SIG-M5 (cell line): ENCODE results near the gene ADAMTSL2.

Experiments used
- DNase-seq: peaks from one replicate; lab custom pipeline; 2025; lab: John Stamatoyannopoulos, UW

Gene ADAMTSL2

DNA sequence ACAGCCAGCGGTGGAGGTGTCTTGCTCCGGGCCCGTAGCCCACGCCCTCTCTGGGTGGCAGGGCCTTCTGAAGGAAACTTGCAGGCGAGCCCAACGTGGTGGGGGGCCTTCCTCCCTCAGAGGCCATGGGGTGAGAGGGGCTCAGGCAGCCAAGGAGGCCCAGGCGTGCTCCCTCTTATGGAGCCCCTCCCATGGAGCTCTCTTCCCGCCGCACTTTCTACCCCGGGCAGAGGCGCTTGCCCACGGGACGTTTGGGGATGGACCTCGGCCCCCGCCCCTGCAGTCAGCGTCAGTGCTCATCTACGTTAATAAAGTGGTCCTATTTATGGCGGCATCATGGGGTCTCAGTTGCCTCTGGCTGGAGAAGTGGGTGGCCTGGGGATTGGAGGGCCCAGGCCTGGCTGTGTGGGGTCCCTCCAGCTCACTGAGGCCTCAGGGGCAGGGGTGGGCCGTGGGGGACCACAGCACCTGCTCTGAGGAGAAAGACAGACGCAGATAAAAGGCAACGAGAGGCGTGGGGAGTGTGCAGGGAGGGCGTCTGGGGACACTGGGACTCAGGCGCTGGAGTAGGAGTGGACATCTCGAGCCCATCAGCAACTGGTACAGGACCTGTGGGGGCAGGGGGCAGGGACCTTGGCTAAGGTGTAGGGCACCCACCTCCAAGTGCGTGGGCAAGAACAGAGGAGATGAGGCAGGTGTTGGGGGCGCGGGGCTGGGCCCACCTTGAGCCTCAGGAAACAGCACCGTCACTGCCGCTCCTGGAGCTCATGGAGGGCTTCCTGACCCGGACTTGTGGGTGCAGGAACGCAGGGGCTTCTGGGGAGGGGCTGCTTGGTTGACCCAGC is 40.9 kb downstream of the ADAMTSL2 start:
- DNase-seq: no peak

DNA sequence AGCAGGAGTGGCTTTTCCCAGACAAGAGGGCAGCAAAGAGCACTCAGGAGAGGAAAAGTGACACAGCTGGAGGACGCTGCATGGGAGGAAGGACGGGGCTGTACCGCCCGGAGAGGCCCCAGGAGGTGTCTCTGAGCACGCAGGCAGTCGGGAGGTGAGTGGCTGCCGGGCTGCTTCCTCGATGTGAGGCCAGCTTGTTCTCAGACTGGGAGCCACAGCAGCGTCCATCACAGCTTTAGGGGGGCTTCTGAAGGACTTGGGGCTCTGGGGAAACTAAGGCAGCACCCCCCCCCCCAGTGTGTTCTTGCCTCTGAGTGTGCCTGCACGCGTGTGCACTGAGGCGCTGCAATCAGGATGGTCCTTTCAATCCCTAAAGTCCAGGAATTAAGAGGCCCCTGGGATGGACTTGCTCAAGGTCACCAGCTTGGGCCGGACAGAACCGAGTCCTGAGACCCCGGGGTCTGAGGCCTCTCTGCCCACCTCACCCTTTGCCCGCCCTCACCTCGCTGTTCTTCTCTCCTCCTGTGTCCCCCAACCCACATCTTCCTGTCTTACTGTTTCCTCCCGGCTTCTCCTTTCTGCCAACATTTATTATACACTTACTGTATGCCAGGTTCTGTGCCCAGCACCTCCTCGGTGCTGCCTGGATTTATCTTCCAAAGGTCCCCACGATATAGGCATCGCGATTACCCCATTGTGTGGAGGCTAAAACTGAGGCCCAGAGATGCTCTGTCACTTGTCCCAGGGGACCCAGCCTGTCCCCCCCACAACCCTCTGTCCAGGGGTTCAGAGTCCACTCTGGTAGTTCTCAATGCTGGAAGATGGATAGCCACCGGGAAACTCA is 41.7 kb downstream of the ADAMTSL2 start:
- DNase-seq: no peak

DNA sequence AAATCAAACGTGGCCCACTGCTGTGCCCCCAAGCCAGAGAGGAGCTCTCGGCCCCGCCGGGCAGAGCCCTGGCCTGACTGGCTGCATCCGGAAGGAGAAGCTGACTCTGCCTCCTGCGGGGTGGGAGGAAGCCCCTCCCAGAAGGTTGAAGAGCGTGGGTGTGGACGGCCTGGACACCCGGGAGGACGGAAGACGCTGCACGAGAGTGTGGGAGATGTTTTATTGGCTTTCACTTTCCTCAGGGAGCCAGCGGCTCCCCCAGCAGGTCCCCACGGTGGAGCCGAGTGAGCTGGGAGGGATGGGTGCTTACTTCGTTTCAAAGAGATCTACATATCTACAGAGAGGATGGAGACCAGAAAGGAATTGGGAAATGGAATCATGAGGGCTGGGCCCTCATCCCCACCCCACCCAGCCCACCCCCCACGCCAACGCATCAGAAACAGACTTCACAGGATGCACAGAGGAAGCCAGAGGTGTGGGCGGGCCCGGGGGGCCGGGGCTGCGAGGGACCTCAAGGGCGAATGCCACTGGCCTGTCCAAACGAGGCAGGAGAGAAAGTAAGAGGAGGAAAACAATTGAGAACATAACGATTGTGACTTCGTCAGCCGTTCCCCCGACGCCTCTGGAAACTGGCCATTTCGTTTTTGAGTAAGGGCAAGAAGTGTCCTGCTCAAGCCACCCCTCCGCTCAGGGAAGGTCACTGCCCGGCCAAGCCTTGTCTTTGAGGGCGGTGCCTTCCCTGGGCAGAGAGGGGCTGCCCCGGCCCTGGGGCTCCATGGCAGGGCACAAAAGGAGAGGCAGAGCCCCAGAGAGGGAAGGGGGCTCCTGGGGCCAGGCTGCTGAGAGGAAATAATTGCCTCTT is 42.6 kb downstream of the ADAMTSL2 start:
- DNase-seq: no peak

DNA sequence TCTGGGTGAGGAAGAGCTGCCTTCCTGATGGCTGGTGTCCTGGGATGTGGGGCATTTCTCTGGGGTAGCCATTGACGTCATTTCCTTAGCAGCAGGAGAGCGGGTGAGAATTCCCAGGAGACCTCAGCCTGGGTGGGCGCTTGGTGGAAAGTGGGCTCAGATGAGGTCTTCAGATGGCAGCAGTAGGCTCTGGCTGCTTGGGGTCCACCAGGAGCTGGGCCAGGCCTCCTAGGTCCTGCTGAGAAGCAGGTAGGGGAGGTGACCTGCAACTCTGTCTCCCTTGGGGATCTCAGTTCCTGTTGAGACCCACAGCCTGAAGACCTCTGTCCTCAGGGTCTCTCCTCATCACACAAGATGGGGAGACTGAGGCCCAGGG is 43.2 kb downstream of the ADAMTSL2 start:
- DNase-seq: no peak

DNA sequence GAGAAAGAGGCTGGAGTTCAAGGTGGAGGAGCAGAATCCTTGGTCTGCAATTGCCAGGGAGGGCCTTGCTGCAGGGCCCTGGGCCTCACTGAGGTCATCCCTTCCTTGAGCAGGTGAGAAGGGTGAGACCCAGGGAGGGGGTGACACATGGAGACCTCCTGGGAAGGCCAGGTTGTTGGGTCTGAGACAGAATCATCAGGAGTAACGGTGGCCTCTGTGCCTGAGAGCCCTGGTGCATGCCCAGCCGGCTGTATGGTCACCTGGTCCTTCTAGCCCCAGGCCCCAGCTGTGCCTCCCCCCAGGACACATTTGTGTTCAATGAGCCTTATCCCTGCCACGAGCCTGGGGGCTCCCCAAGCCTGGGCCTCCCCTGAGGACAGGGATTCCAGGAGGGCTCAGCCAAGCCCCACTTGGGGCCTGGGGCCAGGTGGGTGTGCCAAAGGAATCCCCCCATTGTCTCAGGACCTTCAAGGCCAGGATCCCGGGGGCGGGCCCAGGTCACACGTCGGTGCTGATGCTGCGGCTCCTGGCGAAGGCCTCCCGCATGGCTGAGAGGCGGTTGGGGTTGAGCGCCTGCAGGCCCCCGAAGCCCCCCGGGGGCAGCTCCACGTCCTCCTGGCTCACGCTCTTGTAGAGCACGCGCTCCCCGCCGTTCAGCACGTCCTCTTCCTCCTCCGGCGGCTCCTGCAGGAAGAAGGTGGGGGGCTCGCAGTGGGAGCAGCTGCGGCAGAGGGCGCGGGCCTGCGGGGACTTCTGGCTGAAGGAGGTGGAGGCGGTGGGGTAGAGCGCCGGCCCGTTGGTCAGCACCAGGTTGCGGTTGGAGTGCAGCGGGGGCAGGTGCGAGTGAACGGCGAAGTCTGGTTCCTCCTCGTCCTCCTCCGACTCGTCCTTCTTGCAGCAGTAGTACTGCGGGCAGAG is 44.3 kb downstream of the ADAMTSL2 start:
- DNase-seq: no peak

DNA sequence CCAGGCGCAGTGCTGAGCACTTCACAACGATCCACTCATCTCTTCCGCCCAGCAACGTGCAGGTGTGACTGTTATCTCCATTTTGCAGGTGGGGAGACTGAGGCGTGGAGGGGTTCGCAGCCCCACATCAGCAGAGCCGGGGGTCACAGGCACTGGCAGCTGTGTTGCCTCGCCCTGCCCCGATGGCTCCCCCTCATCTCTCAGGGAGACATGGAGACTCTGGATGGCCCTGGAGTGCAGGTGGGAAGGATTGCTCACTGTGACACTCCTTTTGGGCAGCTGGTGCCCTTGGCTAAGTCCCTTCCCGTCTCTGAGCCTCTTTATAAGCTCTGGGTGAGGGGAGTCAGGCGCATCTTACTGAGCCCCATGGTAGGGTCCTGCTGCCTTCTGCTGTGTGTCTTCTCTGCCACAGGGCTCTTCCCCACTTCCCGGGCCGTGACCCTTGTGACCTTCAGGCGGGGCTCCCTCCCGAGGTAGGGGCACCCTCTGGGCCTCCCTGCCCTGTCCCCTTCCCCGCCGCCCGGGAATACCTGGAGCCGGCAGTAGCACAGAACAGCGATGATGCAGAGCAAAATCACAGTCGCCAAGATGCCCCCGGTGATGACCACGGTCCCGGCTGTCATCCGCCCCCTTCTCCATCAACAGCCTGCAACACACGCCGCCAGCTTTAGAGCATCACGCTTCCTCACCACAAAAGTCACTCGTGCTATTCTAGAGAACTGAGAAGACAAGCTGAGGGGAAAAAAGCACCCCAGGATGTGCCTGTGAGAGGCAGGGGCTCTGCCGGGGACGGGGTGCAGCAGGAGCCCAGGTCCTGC is 45.3 kb downstream of the ADAMTSL2 start:
- no peak for DNase-seq

DNA sequence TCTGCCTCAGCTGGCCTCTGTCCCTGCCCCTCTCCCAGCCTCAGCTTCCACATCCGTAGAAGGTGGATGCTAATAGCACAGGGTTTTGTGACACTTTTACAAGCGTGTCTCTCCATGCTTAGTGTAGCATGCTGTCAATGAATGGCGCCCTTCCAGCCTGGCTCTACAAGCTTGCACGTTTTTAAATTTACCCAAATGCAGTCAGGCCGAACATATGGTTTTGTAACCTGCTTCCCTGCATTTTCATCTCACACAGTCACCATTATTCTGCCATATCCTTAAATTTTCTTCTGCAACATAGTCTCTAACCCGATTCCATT is 45.9 kb downstream of the ADAMTSL2 start:
- DNase-seq: no peak

DNA sequence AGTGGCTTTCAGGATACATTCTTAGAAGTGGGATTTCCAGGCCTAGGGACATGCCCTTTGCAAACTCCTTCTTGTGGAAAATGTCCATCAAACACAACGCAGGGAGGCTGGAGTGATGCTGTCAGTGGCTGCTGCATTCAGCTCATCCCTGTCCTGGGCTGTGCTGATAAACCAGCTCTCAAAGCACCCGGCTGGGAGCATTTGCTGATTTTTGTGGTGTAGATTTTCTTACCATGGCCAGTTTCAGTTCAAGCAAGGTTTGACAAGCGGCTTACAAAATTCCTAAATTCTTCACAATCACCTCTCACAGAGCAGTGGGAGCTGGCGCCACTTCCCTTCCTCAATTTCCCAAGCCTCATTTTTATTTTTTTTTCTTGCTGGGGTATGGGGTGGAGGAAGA is 46.5 kb downstream of the ADAMTSL2 start:
- DNase-seq: no peak

DNA sequence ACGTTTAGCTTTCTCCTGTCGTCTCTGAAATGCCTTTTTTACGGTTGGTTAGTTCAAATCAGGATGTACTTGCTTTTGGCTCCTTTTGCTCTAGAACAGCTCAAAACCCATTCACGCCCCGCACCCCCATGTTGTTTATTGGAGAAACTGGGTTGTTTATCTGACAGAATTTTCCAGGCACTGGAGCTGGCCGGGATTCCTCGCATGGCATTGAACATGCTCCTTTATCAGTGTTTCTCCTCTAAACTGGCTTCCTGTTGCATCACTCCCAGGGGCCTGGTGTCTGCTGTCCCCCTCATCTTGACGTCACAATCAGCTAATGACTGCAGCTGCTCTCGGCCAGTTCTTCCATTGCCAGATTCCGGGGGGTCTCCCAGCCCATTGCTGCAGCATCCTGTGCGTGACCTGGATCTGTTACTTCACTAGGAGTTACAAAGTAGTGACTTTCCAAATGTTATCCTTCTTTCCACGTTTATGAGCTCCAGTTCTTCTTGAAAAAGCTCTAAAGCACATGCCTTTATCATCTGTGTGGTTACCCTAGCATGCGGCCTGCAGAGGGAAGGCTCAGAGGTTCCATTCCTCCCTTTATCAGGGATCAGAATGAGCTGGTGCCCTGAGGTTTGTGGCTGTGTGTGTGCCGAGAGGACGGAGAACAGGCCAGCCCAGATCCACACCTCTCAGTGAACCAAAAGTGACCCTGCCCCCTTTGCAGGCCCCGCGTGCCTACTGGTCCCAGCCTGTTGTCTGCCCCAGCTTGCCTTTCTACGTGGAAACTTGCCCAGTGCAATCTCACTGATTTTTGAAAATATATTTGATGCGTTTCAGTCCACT is 47.2 kb downstream of the ADAMTSL2 start:
- DNase-seq: no peak

DNA sequence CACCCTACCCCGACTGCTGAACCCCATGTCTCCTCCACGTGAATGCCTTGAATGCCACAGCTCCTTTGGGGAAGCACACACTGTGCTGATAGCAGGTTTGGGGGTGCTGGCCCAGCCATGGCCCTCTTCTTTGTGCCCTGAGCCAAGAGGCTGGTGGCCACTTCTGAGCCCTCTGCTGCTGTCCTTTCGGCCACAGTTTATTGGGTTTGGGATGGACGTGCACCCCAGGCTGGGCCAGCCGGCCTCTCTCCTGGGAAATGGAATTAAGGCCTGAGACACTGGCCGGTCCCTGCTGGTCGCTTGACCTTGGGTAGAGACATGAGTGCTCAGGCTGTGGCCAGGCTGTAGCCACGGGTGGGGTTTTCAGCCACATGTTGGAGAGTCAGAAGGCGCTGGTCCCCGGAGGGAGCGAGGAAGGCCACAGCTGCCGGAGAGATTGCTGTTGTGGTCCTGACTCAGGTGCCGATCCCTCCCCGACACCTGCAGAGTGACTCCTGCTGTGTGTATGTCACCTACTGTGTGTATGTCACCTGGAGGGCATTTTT is 48.1 kb downstream of the ADAMTSL2 start:
- no peak for DNase-seq

DNA sequence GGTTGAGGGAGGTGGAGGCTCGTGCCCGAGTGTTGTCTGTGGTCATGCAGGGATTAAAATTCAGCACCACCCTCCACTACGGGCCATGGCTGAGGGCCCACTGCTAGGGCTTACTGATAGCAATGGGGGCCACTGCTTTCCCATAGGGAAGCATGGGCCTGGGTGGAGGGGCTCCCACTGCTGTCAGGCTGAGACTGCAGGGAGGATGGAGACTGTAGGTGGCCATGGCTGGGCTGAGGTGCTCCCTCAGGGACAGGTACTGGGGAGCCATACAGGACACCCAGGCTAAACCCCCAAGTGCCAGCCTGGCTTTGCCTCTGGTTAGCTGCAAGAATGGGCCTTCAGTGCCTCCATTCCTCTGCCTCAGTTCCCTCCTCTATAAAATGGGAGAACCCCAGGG is 48.6 kb downstream of the ADAMTSL2 start:
- no peak for DNase-seq

DNA sequence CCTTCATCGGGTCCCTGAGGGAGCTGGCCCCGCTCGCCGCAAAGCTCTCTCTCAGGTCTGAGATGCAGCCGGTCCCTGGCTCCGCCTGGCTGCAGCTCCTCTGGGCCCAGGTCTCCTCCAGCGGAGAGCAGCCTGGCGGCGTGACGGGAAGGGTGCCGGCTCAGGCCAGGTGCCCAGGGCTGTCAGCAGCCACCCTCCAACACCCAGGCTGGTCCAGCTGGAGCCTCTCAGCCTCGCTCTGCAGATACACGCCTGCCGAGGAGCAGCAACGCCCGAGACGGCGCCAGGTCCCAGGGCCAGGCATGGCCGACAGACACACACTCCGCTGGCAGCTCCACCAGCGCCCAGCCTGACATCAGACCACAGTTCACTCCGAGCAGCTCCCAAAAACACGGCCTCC is 49.1 kb downstream of the ADAMTSL2 start:
- DNase-seq: no peak

DNA sequence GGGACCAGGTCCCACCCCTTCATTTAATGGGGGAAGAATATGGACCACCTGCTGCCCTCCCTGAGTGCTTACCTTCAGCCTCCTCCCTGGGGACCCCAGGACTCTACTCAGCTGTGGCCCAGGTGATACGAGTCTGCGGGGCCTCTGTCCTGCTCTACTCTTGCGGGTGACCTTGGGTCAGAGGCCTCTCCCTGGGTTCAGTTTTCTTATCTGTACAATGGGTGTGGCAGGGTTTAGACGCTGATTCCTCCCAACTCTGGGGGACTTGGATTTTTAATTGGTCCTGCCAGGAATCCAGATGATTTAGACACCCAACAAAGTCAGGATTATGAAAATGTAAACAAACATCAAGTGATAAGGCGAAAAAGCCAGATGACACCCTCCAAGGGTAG is 49.7 kb downstream of the ADAMTSL2 start:
- no peak for DNase-seq

DNA sequence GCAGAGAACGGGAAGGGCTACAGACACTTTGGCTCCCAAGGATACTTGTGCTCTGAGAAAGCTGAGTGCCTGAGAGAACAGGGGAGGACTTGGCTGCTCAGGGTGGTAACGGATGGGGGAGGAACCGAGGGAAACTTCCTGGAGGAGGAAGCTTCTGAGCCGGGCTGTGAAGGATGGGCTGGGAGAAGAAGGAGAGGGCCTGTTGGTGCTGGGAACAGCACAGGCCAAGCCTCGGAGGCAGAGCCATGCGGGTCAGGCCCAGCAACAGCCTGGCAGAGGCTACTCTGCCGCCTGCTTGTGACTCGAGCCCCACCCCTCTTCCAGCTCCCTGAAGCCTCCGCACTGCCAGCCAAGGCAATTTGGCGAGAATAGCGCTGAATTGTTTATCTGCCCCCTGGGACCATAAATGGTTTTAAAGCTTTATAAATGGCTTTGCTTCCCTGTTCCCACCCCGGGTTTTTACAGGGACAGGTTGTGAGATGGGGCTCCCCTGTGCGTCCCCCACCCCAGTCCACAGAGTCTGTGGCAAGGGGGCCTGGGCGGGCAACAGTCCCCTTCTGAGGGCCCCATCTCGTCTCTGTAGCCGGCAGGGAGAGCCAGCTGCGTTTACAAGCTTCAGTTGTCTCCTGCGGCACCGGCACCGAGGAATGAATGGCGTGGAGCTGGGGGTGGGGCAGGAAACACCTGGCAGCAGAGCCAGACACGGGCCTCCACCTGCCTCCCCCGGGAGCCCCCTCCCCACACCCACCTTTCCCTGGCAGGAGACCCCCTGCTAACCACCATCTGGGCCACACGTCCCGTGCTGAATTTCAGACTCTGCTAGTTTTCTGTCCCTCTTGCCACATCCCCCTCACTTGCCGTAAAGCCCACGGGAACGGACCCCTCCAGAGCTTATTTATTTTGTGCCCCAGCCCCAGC is 50.3 kb downstream of the ADAMTSL2 start:
- no peak for DNase-seq

DNA sequence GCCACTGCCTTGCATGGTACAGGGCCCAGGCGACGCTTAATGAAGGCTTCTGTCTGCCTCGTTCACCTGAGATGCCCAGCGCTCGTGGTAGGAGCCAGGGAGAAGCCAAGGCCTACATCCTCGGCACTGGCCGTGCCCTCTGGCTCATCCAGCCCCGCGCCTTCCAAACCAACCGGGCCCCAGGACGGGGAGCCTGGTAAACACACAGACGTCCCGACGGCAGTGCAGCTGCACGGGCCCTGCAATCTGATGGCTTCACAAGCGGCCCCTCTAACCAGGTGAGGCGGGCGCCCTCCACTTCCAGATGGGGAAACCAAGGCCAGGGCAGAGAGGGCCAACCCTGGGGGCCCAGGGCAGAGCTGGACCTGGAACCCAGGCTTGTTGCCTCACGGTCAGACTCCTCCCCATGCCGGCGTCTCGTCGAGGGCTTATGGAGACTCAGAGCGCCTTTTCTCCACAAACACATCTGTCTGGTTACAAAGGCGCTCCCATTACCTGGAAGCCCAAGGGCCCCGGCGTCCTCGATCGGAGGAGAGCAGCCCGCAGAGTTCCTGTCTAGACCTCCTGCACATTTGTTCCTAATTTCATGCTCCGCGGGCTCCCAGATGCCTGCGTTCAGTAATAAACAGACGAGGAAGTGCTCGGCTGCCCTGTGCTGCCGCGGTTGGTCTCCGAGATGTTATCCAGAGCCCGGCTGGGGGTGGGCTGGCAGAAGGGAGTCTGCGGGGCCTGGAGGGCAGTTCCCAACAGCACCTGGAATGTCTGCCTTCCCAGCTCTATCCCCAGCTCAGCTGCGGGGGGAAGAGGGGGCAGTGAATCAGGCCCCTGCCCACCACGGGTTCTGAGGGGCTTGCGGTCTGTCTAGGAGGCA is 51.2 kb downstream of the ADAMTSL2 start:
- no peak for DNase-seq

DNA sequence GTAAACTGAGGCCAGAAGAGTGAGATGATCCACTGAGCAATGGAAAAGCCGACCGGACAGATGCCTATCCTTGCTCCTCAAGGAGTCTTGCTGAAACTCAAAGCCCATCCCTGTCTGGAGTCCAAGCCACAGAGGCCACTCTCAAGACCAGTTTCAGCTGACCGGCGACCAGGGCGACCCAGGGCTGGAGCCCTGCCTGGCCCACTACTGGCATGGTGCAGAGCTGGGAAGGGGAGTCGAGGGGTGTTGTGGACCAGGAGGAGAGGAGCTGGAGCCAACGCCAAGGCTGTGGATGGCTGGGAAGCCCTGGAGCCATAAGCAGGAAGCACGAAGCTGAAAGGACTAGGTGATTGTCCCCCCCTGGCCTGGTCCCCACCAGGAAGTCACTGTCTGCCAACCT is 52.5 kb downstream of the ADAMTSL2 start:
- DNase-seq: no peak

DNA sequence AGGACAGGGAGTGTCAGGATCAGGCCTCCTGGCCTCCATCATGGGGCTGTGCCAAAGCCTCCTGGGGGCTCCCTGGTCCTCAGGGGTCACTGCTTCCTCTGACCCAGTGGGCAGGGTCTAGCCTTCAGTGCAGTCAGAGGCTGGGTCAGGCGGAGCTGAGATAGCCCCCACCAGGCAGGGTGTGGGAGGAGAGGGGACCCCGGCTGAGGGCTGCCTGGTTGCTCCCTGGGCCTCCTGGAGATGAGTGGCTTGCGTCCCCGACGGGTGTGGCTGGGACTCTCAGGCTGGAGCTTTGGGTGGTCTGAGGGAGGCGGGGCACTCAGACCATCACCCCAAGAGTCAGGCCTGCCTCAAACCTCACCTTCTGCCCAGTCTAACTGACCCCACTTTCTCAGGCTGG is 53.0 kb downstream of the ADAMTSL2 start:
- no peak for DNase-seq
